GM18499 (cell line): ENCODE results near the gene PAK3.

Experiments
- ATAC-seq: cut with Tn5 transposase; IDR thresholded peaks from one replicate; pipeline ENCODE4 v1.9.1; 2021; ENCODE audit warnings: moderate number of reproducible peaks; ENCODE audit not compliant: insufficient read depth, unreplicated experiment

PAK3 gene

DNA sequence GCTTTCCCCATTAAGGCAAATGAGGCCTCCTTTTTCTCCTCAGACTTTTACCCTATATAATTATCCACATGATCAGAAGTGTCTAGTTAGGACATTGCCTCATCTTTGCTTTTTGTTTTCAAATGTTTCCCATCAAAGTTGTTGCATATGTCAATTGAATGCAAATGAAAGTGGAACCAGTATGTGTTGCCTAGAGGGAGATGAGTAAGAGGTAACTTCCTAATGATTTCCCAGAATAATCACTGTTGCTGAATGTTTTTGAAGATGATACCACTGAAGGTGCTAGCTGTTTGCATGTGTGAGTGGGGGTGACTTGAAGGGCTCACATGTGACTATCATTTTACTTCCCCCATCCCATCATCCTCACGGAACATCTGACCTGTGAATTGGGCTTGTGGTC lies 33.9 kb downstream of the PAK3 start:
- no peak for ATAC-seq

DNA sequence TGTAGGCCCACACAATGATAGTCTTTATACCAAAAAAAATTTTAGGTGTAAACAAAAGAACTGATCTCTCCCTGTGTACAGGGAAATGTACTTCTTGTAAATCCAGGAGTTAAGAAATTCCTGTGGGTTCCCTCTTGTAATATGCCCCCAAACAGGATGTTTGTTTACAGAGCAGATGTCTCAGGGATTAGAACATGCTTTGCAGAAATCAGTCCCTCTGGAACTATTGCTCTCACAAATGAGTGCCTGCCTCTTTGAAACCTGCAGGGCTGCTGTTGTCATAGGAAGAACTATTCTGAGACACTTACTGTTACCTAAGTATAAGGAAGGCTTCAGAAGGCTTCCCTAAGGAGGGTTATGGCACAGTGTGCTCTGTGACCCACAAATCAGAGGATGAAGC lies 35.6 kb downstream of the PAK3 start:
- ATAC-seq: no peak

DNA sequence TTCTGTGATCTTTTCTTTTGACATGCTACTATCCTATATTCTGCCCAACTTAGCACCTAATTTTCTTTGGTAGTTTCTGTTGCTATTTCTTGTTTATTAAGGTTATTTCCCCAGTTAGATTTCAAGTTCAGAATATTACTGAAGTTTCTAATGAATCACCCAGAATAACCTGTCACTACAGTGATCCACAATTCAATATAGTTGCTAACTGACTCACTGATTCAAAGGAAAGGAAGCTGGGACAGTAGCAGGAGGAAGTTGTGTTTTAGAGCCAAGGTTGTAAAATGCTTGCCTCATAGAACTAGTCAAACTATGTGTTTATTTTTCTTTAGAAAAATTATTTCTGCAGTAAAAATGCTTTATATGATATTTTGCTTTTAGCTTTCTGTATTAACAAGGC lies 37.4 kb downstream of the PAK3 start:
- no peak for ATAC-seq

DNA sequence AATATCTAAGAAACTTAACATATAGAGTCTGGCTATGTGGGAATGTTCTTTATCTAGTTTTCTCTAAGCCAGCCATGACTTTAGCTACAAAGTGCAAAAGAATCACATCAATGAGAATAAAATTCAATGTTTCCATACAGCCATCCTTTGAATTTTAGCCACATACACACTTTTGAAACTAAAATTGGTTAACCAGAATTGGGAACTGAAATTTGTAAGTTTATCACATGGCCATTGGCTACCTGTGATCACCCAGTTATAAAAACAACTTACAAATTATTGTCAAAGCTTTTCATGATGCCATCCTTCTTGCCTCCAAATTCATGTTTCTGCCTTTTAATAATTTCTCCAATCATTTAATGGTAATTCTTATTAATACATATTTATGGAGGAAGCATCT lies 49.9 kb downstream of the PAK3 start:
- ATAC-seq: no peak

DNA sequence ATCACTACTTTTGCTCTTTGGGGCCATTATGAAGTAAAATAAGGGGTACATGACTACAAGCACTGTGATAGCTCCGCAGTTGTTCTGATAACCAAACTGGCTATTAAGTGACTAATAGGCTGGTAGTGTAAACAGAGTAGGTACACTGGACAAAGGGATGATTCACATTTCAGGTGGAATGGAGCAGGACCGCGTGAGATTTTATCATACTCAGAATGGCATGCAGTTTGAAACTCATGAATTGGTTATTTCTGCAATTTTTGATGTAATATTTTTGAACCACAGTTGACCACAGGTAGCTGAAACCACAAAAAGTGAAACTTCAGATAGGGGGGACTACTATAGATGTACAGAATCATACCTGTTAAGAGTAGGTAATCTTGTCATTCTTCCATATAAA lies 55.8 kb downstream of the PAK3 start:
- no peak for ATAC-seq

DNA sequence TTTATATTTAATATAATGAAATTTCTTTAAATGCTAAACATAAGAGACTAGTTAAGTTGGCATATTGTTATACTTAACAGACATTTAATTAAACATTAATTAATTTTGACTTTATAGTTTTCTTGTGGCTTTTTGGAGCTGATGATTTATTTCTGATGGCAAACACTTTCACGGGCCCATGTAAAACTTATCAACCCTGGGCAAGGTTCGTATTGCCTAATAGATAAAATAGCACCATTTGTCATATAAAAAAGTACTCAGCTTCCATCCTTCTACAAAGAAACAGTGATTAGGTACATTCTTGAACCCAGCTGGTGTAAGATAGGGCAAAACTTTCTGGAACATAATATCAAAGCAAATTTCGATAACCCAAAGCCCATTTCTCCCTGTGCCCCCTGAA lies 63.2 kb downstream of the PAK3 start:
- ATAC-seq: no peak

GRCh38 chrX:111164728-111165127 lies 68.7 kb downstream of the PAK3 start:
- no peak for ATAC-seq

DNA sequence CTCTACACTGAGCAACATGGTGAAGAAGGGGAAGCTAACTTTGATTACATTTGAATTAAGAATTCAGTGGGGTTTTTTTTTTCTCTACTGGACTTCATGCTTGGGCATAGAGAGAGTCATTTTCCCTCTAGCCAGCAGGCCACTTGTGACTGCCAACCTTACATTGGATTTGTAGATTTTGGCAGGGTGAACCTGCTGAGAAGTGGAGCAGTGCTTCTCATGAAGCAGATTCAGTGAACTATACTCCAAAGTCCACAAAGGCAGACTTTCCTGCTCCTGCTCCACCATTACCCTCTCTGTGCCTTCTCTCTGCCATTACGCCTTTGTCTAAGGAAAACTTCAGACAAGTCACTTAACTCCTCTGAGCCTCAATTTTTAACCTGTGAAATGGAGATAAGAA lies 69.9 kb downstream of the PAK3 start:
- no peak for ATAC-seq

DNA sequence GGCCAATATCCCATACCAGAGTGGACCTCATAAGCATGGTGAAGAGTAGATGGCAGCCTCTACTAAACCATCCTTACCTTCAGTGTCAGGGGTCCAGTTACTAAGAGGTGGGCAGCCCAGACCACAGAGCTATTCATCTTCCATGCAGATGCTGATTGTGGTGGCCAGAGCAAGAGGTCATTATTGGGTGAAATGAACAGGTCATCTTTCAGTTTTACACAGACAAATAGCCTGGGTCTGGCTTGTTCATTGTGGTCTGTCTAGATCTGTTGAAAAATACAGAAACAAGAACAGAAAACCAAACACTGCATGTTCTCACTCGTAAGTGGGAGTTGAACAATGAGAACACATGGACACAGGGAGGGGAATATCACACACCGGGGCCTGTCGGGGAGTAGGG lies 71.3 kb downstream of the PAK3 start:
- ATAC-seq: peak; percentile 42

- no peak for ATAC-seq
Measured at GRCh38 chrX:111168314-111168713, 72.3 kb downstream of the PAK3 start.

- ATAC-seq: no peak
Measured at GRCh38 chrX:111169141-111169540, 73.2 kb downstream of the PAK3 start.

DNA sequence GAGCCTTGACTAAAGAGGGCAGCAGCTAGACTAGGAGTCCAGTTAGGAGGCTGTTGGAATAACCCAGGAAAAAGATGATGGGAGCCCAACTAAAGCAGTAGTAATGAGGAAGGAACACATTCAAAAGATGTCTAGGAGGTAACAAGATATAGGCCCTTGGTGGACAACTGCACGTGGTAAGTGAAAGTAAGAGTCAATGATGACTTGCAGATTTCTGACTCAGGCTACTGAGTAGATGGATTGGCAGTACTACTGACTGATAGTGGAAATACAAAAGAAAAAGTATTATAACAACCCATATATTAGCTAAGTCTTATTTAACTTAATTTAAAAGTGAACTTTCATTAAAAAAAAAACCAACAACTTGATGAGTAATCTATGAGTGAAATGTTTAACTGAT lies 74.0 kb downstream of the PAK3 start:
- ATAC-seq: no peak

DNA sequence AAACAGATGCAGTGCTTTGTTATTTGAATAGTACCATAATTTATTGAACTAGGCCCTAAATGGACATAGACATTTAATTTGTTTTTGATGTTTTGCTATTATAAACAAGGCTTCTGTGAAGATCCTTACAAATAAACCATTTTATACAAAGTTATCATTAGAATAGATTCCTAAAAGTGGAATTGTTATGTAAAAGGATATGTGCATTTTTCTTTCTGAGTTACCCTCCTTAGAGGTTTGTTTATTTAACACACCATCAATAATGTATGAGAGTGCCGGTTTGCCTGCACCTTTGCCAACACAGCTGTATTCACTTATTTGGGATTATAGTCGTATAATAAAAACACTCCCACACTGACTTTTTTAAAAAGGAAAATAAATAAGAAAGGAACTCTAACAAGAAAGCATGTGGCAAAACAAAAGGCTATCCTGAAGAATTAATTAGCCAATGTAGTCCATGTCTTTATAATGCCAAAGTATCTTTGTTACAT lies 84.8 kb downstream of the PAK3 start:
- ATAC-seq: no peak

DNA sequence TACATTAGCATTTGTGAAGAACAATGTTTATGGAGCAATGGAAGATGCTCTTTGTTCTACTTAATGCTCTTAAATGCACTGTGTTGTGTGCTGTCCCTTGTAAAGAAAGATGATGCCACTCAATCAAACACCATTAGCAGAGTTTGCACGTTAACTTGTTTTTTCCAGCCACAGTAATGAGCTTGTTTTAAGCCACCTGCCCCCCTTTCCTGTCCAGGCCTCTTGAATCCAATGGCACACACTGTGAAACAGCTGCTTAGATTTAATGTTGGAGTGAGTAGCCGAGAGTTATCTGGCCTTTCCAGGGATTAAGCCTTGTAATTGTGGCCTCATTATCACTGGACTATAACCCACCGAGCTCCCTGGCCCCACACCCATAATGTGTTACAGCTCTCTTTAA lies 86.0 kb downstream of the PAK3 start:
- ATAC-seq: no peak

GRCh38 chrX:111182997-111183396 lies 87.0 kb downstream of the PAK3 start:
- ATAC-seq: no peak

- no peak for ATAC-seq
Measured at GRCh38 chrX:111191598-111191997, 95.6 kb downstream of the PAK3 start.

DNA sequence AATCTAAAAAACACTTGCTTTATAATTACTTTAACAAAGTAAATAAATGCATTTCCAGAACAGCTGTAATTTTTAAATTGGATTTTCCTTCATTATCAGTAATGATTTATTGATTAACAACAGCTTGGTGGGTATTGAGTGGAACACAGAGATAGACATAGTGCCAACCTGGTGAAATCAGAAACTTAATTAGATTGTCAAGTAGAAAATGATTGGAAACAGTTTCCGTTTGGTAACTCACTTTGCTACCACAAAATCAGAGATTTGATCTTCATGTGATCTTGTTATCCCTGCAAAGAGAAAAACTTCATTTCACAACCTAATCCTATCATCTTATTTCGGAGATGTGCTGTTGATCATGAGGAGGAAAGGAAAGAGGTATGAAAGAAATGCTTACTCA lies 103.5 kb downstream of the PAK3 start:
- no peak for ATAC-seq

DNA sequence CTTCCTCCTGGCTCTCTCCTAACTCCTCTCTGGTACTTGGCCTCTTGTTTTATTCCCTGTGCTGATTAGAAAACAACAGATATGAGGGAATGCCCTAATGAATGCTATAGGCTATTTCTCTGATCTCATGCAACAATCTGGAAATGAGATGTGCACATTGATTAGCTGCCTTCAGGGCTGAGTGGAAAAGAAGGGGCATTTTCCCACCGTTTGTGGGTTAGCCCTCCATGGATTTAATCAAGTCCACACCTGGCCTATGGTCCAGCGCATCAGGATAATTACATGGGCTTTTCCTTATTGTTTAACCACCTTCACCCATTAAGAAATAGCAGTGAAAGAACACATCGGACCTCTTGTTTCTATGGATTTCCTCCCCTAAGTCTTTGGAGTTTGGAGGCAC lies 104.3 kb downstream of the PAK3 start:
- ATAC-seq: no peak

DNA sequence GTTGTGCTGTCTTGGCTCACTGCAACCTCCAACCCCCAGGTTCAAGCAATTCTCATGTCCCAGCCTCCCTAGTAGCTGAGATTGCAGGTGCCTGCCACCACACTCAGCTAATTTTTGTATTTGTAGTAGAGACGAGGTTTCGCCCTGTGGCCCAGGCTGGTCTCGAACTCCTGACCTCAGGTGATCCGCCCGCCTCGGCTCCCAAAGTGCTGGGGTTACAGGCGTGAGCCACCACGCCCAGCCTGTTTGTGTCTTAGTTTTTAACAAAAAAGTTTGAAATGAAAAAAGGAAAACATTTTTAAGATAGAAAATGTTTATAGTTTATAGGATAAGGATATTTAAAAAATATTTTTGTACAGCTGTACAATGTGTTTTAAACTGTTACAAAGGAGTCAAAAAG lies 111.9 kb downstream of the PAK3 start:
- no peak for ATAC-seq

- no peak for ATAC-seq
Measured at GRCh38 chrX:111216293-111216801, 120.4 kb downstream of the PAK3 start.

DNA sequence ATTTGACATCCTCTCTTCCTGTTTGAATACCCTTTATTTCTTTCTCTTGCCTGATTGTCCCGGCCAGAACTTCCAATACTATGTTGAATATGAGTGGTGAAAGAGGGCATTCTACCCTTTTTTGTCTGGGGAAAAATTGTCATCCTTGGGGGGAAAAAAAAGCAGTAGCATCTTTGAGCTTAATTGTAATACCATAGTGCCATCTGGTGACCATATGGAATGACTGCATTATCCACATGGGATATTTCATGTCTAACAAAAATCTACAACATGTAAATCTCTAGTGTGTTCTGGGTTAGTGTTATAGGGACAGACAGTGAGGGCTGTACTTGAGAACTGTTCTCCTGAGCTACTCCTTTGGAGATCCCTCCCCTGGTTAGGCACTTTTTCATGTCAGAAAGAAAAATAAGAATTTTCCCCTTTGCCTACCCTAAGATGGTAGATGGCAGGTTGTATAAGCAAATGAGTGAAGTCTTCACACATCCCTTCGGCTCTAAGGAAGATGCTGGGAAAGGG lies 148.3 kb downstream of the PAK3 start:
- ATAC-seq: no peak

DNA sequence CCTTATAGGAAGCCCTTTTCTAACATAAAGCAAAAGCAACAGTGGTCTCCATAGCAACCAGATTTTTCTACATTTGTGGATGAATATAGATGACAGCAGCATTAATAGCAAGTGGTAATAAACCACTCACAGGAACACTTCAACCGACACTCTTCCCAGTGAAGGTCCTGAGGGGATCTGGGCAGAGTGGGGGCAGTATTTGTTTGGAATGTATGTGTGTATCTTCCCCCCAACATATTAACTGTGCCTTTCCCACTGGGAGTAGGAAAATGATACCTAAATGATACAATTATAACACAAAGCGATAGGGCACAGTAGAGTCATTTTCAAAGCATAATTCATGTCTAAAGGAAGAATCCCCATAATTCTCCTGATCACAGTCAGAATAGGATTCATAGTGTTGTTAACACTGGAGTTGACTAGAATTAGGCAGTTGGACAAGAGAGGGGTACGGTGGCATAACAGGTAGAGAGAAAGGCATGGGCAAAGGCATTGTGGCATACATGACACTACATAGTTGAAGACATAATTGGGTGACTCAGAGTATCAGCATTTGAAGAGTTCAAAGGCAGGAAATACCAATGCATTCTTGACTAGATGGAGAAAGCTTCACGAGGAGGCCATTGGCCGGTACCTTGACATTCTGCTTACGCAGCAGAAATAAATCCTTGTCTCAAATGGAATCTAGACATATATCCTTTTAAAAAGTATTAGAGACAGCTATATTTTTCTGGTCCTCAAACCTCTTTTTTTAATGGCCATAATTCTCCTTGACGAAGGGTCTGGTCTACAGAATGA lies 159.1 kb downstream of the PAK3 start:
- ATAC-seq: no peak
